SU-DHL-6 (cell line): ENCODE measurements around the gene RAVER1.

Source experiments
- H2AFZ ChIP-seq: fragments of 200-600 bp; sonication (generic); 2 replicates; pipeline ENCODE4 v1.6.1; 2014; ENCODE audit warnings: low read depth, mild to moderate bottlenecking, moderate library complexity, mixed read lengths, antibody characterized with exemption, low read length; ENCODE audit not compliant: severe bottlenecking
- H3F3A ChIP-seq: fragments of 200-600 bp; shearing (Covaris generic); 2 replicates; pipeline ENCODE4 v1.6.0; 2016; ENCODE audit warnings: antibody characterized with exemption, mild to moderate bottlenecking; ENCODE audit not compliant: insufficient read depth
- H3K27ac ChIP-seq: fragments of 200-600 bp; sonication (generic); 2 replicates; pipeline ENCODE4 v1.5.1; 2016; ENCODE audit warnings: low read depth, mild to moderate bottlenecking, low read length, moderate library complexity, mixed read lengths
- H3K27me3 ChIP-seq: fragments of 200-600 bp; sonication (generic), shearing (Covaris generic); 2 replicates; pipeline ENCODE4 v1.6.0; 2014; ENCODE audit warnings: mild to moderate bottlenecking, low read length
- H3K36me3 ChIP-seq: fragments of 200-600 bp; sonication (generic); 2 replicates; pipeline ENCODE4 v1.6.1; 2014; ENCODE audit warnings: mild to moderate bottlenecking, low read length, mixed read lengths
- H3K4me2 ChIP-seq: fragments of 300-600, 200-600 bp; shearing (Covaris generic), sonication (generic); 2 replicates; pipeline ENCODE4 v1.6.0; 2014; ENCODE audit warnings: low read length, low read depth, mild to moderate bottlenecking; ENCODE audit not compliant: poor library complexity, severe bottlenecking
- H3K4me3 ChIP-seq: fragments of 200-600 bp; sonication (generic); 2 replicates; pipeline ENCODE4 v1.5.1; 2014; ENCODE audit warnings: antibody characterized with exemption, low read length, mild to moderate bottlenecking, mixed read lengths; ENCODE audit not compliant: insufficient read depth, poor library complexity, severe bottlenecking
- H3K79me2 ChIP-seq: fragments of 200-600 bp; sonication (generic); 2 replicates; pipeline ENCODE4 v1.6.1; 2014; ENCODE audit warnings: mild to moderate bottlenecking, low read length, moderate library complexity; ENCODE audit not compliant: insufficient read depth
- H3K9ac ChIP-seq: fragments of 200-600 bp; sonication (generic); 2 replicates; pipeline ENCODE4 v1.7.0; 2014; ENCODE audit warnings: mild to moderate bottlenecking, low read length
- H3K9me2 ChIP-seq: fragments of 200-600 bp; sonication (generic); replicated peaks from 2 replicates; pipeline ENCODE4 v1.6.1; 2014; ENCODE audit warnings: low read length; ENCODE audit not compliant: insufficient read depth
- H3K9me3 ChIP-seq: fragments of 200-600 bp; sonication (generic); 2 replicates; pipeline ENCODE4 v1.6.1; 2014; ENCODE audit warnings: low read length, mixed read lengths; ENCODE audit not compliant: insufficient read depth
- H4K20me1 ChIP-seq: fragments of 200-600 bp; sonication (generic); 2 replicates; pipeline ENCODE4 v1.6.1; 2014; ENCODE audit warnings: low read depth, mild to moderate bottlenecking, antibody characterized with exemption, low read length, moderate library complexity, mixed read lengths
- EZH2phosphoT487 ChIP-seq: fragments of 200-600 bp; sonication (generic), shearing (Covaris generic); conservative IDR thresholded peaks from 2 replicates; pipeline ENCODE4 v1.6.1; 2018; ENCODE audit warnings: mild to moderate bottlenecking, antibody characterized with exemption, low read length, moderate library complexity, mixed read lengths
- TF ChIP-seq, protein P1 (sequence below): fragments of 200-600 bp; sonication (generic); IDR thresholded peaks from one replicate; pipeline ENCODE4 v1.5.1; 2017; ENCODE audit warnings: antibody characterized with exemption, mild to moderate bottlenecking, low read length, moderate library complexity; ENCODE audit not compliant: insufficient read depth, poor library complexity, severe bottlenecking

Gene RAVER1

DNA sequence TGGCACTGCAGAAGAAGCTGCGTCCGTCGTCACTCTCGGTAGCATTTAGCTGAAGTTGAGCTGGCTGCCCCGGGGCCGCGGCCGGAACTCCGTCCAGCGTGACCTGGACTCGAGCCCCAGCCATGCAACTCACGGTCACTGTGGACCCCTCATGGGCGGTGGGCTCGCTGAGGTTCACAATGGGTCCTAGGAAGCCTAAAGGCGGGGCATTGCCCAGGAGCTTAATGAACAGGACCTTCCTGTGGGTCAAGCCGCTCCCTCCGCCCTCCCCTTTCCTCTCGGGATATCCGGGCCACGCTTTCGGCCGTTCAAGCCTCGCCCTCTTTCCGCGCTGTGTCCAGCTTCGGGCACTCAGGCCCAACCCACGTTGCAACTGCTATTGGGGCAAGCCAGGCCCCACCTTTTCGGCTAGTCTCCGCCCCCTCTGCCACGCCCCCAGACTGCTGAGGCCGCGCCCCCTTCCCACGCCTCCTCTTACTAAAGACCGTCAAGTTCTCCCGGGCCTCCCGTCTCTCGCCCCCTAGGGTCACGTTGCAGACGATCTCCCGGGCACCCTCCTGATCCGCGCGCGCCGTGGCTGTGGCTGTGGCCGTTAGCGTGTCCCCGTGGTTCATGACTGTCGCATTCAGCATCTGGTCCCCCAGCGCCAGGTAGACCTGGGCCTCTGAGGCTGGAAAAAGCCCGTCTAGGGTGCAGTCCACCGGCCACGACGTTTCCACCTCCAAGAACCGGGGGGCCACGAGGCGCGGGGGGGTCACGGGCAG, 1.4 kb upstream of the RAVER1 start:
- Histone ChIP-seq H3K4me3 (no peak overlapping the region), H3K79me2 (peaks cover 36% of the 10 kb centered on the region), H3K27ac (no peak overlapping the region), H3K9me2 (no peaks in the 10 kb centered on the region), H3K9me3 (no peaks in the 10 kb centered on the region), H3K27me3 (no peaks in the 10 kb centered on the region), H3F3A (no peaks in the 10 kb centered on the region), H3K36me3 (no peaks in the 10 kb centered on the region), H4K20me1 (peaks cover 4% of the 10 kb centered on the region; the same call in 1 of the 2 replicates), H2AFZ (no peak overlapping the region), H3K4me2 (no peak overlapping the region), H3K9ac (no peak overlapping the region)
- no peak for TF ChIP-seq EZH2phosphoT487
- TF ChIP-seq, protein P1, sequence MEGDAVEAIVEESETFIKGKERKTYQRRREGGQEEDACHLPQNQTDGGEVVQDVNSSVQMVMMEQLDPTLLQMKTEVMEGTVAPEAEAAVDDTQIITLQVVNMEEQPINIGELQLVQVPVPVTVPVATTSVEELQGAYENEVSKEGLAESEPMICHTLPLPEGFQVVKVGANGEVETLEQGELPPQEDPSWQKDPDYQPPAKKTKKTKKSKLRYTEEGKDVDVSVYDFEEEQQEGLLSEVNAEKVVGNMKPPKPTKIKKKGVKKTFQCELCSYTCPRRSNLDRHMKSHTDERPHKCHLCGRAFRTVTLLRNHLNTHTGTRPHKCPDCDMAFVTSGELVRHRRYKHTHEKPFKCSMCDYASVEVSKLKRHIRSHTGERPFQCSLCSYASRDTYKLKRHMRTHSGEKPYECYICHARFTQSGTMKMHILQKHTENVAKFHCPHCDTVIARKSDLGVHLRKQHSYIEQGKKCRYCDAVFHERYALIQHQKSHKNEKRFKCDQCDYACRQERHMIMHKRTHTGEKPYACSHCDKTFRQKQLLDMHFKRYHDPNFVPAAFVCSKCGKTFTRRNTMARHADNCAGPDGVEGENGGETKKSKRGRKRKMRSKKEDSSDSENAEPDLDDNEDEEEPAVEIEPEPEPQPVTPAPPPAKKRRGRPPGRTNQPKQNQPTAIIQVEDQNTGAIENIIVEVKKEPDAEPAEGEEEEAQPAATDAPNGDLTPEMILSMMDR, result no peak

DNA sequence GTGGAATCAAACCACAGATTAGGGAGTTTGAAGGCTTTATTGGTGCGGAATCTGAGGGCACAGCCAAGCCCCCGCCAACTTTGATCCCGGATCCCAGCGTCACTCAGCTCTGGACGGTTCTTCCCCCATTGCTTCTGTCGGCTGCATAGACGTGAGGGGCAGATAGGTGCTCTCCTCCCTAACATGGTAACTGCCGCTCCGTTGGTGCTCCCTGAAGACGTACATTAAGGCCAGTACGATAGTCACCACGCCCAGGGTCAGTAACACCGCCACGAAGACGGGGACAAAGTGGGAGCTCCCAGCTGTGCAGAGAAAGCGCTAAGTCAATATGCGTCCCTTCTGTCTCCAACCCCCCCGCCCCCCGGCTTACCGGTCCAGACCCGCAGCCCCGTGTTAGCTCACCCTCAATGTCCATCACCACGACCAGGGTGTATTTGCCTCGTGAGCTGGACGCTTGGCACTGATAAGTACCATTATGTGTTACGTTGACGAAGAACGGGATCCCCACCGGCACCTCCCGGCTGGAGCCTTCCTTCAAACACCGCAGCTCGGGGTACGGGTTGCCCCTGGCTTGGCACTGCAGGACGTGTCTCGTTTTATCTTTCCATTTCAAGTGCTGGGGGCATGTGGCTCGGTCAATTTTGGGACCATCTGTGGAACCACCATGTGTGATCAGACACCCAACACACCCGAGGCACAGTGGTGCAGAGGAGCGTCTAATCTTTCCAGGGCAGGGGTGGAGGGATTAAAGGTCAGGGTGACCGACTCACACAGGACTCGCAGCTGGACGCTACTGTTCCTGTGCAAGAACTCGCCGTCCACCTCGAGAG, 644 bp upstream of the RAVER1 start:
- Histone ChIP-seq H3K36me3 (no peaks in the 10 kb centered on the region), H3F3A (no peaks in the 10 kb centered on the region), H3K9me3 (no peaks in the 10 kb centered on the region), H3K79me2 (peaks cover 43% of the 10 kb centered on the region), H2AFZ (no peak overlapping the region), H4K20me1 (peaks cover 4% of the 10 kb centered on the region; the same call in 1 of the 2 replicates), H3K27me3 (no peaks in the 10 kb centered on the region), H3K9ac (peak overlapping the region; percentile 83), H3K4me3 (peak overlapping the region; percentile 78), H3K9me2 (no peaks in the 10 kb centered on the region), H3K27ac (0 out of 2 replicates have a peak overlapping the region, but pooled peaks have one; percentile 18), H3K4me2 (peak overlapping the region; percentile 64)
- no peak for TF ChIP-seq EZH2phosphoT487
- TF ChIP-seq, protein P1, result no peak

DNA sequence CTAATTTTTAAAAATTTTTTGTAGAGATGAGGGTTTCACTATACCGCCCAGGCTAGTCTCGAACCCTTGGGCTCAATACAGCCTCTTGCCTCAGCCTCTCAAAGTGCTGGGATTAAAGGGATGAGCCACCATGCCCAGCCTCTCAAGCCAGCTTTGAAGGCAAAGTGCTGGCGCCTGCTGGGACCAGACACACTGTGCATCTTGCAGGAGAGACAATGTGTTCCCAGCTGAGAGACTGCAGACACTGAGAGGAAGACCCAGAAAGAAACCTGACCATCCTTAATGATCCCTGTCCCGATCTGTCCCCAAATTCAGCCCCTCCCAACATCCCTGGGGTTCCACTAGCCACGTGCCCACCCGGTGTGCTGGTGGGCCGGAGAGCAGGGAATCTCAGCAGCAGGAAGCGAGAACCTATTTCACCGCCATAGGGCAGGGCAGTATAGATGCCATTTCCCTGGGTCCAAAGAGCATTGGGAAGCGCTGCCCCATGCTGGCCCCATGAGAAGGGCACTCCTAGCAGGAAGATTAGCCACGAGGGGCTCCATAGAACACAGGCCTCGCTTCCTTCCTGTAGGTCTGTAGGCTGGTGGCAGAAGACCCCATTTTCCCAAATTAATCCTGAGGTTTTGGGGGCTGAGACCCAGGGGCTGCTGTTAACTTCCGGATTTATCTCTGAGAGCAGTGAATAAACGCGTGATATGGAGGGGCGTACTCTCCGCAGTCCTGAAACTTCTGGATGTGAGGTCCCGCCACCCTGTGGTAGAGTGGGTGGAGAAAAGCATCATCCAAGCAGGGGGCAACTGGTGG, 968 bp downstream of the RAVER1 start:
- peak overlapping the region; percentile 57 for H3K4me2 ChIP-seq
- TF ChIP-seq, protein P1, result no peak
- no peak for TF ChIP-seq EZH2phosphoT487
- H3F3A ChIP-seq, result no peaks in the 10 kb centered on the region
- 0 out of 2 replicates have a peak, but pooled peaks cover 2% of the 10 kb centered on the region for H3K36me3 ChIP-seq
- H3K9me3 ChIP-seq, result no peaks in the 10 kb centered on the region
- H2AFZ ChIP-seq, result no peak overlapping the region
- H3K4me3 ChIP-seq, result peak overlapping the region; percentile 78
- peak overlapping the region; percentile 78 for H3K27ac ChIP-seq
- peaks cover 52% of the 10 kb centered on the region for H3K79me2 ChIP-seq
- H3K9me2 ChIP-seq, result no peaks in the 10 kb centered on the region
- no peaks in the 10 kb centered on the region for H3K27me3 ChIP-seq
- peak overlapping the region; percentile 83 for H3K9ac ChIP-seq
- peaks cover 4% of the 10 kb centered on the region; the same call in 1 of the 2 replicates for H4K20me1 ChIP-seq
